Limb (tissue), 2 donors: ENCODE results near the gene PFKFB1.
A peak's percentile ranks its signal among the peaks of the same experiment; 100 is the strongest.

ENCODE experiments used
- DNase-seq, 2 donors: peaks; one replicate each; pipeline ENCODE4 v3.0.0-alpha.2; 2016; ENCODE audit errors: extremely low spot score in 2 of 2

The PFKFB1 gene

GRCh38 chrX:54923376-54923775, 70.6 kb downstream of the PFKFB1 start:
- no peak for DNase-seq

DNA sequence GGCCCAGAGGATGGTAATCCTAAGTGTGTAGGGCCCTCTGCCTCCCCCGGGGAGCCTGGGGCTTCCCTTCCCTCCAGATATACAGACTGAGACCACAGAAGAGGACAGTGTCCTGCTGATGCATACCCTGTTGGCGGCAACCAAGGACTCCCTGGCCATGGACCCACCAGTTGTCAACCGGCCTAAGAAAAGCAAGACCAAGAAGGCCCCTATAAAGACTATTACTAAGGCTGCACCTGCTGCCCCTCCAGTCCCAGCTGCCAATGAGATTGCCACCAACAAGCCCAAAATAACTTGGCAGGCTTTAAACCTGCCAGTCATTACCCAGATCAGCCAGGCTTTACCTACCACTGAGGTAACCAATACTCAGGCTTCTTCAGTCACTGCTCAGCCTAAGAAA, 71.4 kb downstream of the PFKFB1 start:
- no peak for DNase-seq

GRCh38 chrX:54921427-54922021, 72.5 kb downstream of the PFKFB1 start:
- peak; percentile 76 to 87 for DNase-seq

DNA sequence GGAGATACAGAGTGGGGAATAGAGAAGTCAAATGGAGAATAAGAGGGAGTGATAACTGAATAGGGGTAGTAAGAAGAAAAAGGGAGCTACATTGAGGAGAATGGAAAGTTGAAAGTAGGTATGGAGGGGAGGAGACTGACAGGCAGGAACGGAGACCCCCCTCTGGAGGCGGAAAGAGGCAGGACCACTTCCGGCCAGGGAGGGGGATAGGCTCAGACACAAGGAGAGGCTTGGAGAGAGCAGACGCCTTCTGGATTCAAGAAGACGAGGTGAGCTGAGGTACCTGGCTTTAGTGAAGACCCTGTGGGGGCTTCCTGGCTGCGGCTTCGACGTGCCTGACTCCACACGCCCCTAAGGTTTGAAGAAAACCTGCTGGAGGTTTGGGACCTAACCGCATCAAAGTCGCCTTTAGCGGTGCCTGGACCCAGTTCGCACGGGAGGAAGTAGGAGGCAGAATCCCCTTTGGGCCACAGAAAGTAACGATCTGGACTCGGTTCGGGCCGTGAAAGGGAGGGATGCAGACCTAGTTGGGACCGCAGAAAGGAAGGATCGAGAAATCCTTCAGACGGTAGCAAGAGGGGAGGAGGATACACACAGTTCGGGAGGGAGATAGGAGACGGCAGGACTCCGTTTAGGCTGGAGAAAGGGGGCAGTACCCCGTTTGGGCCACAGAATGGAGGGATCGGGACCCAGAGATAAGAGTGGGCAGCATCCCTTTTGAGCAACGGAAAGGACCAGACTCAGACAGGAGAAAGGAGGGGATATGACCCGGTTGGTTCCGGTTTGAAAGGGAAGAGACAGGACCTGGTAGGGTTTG, 73.2 kb downstream of the PFKFB1 start, which contains the start of gene TRO:
Gene TRO (plus strand): TSS at position 215 of the 817 bp plus-strand sequence. CDS start 1,423 bp downstream, outside the sequence.
- DNase-seq = peak; percentile 53 to 78

DNA sequence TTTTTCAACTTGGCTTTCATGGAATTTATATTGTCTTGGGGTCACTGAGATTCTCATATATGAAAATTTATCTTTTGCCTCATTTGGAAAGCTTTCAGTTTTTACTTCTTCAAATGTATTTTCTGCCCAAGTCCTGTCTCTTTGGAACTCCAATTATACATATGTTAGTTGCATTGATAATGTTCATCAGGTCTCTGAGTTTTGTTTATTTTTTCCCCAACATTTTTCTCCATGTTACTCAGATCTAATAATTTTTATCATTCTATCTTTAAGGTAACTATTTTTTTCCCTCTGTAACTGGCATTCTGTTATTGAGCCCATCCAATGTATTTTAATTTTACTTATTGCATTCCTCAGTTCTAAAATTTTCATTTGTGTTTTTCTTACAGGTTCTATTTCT, 84.0 kb downstream of the PFKFB1 start:
- no peak for DNase-seq

GRCh38 chrX:54894159-54894558, 99.8 kb downstream of the PFKFB1 start:
- DNase-seq = no peak

DNA sequence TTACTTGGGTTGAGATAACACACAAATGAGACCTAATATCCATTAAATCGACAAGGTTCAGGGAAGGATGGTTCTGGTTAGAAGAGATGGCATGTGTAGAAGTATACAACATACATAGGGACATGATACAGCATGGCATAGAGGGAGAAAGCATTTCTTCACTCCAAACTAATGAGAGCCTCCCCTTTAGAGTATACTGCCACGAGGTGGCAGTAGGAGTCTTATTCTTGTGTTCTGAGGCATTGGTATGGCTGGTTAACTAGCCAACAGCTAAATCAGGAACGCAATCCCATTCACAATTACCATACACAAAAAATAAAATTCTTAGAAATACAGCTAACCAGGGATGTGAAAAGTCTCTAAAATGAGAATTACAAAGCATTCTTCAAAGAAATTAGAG, 102.4 kb downstream of the PFKFB1 start:
- no peak for DNase-seq

- DNase-seq = no peak
Observed at GRCh38 chrX:54885740-54886139, 108.2 kb downstream of the PFKFB1 start.
